ENCODE data around the gene ZNF48.

DNA sequence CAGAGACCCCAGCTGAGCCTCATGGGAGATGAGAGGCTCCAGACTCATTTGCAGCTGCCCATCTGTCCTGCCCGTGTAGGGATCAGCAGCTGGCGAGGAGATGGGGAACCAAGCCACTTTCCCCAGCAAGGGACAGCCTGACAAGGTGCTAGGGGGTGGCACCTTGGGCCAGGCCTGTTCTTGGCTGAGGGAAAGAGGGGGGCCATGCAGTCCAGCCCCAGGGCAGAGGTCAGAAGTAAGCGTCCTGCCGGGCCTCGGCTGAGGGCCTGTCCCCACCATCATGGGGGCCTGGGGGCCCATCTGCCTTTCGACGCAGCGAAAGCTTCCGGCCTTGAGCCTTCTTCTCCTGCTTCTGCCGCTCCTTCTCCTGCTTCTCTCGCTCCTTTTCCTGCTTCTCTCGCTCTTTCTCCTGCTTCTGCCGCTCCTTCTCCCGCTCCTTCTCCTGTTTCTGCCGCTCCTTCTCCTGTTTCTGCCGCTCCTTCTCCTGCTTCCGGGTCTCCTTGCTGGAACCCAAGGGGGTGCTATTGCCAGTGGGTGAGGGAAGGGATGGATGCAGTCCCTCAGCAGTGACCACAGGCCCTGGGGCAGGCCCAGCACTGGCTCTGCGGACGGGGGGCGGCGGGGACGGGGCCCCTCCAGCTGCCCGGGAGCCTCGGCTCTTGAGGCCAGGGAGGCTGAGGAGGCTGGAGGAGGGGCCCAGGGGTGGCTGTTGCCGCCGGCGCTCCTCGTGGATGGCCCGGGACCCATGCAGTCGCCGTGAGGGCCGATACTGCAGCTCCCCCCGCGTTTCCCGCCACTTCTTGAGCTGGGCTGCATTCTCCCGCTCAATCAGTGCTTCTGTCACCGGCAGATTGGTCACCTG is 37.3 kb upstream of the ZNF48 start:
- TF ChIP-seq, protein P1, sequence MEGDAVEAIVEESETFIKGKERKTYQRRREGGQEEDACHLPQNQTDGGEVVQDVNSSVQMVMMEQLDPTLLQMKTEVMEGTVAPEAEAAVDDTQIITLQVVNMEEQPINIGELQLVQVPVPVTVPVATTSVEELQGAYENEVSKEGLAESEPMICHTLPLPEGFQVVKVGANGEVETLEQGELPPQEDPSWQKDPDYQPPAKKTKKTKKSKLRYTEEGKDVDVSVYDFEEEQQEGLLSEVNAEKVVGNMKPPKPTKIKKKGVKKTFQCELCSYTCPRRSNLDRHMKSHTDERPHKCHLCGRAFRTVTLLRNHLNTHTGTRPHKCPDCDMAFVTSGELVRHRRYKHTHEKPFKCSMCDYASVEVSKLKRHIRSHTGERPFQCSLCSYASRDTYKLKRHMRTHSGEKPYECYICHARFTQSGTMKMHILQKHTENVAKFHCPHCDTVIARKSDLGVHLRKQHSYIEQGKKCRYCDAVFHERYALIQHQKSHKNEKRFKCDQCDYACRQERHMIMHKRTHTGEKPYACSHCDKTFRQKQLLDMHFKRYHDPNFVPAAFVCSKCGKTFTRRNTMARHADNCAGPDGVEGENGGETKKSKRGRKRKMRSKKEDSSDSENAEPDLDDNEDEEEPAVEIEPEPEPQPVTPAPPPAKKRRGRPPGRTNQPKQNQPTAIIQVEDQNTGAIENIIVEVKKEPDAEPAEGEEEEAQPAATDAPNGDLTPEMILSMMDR (conservative IDR thresholded peaks at IDR 0.05; ENCODE audit: low read length): no peak
- no peak for TF ChIP-seq EZH2phosphoT487 (IDR thresholded peaks at IDR 0.05; ENCODE audit: borderline replicate concordance, low read depth, low read length)

Measured in OCI-LY7 (cell line).